Measurements from ENCODE around the gene SPINT4.
A peak's percentile ranks its signal among the peaks of the same experiment; 100 is the strongest.
"Not testable (repeated sequence)": the region's sequence is repeated elsewhere in the genome, so short reads cannot be mapped to it uniquely, and the experiment has no call there.

SPINT4 gene

GRCh38 chr20:45695496-45695895 lies 26.7 kb upstream of the SPINT4 start:
- peaks cover 16% of the 10 kb centered on the region for H3K27me3 ChIP-seq (ENCODE audit: insufficient read depth, poor library complexity, severe bottlenecking)
- H3K9me3 ChIP-seq (ENCODE audit: severe bottlenecking), result no peaks in the 10 kb centered on the region
- H3K4me1 ChIP-seq (ENCODE audit: insufficient read depth, poor library complexity, severe bottlenecking), result peaks cover 16% of the 10 kb centered on the region
- TF ChIP-seq CTCF (IDR thresholded peaks at IDR 0.05; ENCODE audit: poor library complexity, severe bottlenecking), result no peak
- DNase-seq (ENCODE audit: low spot score), result no peak
- H3K36me3 ChIP-seq (ENCODE audit: low read depth), result no peaks in the 10 kb centered on the region
- no peak overlapping the region for H3K4me3 ChIP-seq (ENCODE audit: severe bottlenecking)
- peak; percentile 66; the same call in 2 of the 3 replicates for ATAC-seq (ENCODE audit: low read depth)
- no peak overlapping the region for H3K27ac ChIP-seq (ENCODE audit: poor library complexity, severe bottlenecking)

GRCh38 chr20:45701104-45701503 lies 21.0 kb upstream of the SPINT4 start:
- H3K27me3 ChIP-seq (ENCODE audit: insufficient read depth, poor library complexity, severe bottlenecking), result peaks cover 10% of the 10 kb centered on the region
- no peak for TF ChIP-seq CTCF (IDR thresholded peaks at IDR 0.05; ENCODE audit: poor library complexity, severe bottlenecking)
- ATAC-seq (ENCODE audit: low read depth) (no peak), DNase-seq (ENCODE audit: low spot score) (no peak)
- no peak overlapping the region for H3K27ac ChIP-seq (ENCODE audit: poor library complexity, severe bottlenecking)
- H3K9me3 ChIP-seq (ENCODE audit: severe bottlenecking), result no peaks in the 10 kb centered on the region
- H3K4me3 ChIP-seq (ENCODE audit: severe bottlenecking), result no peak overlapping the region
- no peaks in the 10 kb centered on the region for H3K36me3 ChIP-seq (ENCODE audit: low read depth)
- H3K4me1 ChIP-seq (ENCODE audit: insufficient read depth, poor library complexity, severe bottlenecking), result peaks cover 6% of the 10 kb centered on the region

- no peaks in the 10 kb centered on the region for H3K9me3 ChIP-seq (ENCODE audit: severe bottlenecking)
- DNase-seq (ENCODE audit: low spot score) (no peak), ATAC-seq (ENCODE audit: low read depth) (no peak; the same call in 2 of the 3 replicates)
- TF ChIP-seq CTCF (IDR thresholded peaks at IDR 0.05; ENCODE audit: poor library complexity, severe bottlenecking), result no peak
- H3K27me3 ChIP-seq (ENCODE audit: insufficient read depth, poor library complexity, severe bottlenecking), result peaks cover 10% of the 10 kb centered on the region
- peaks cover 1% of the 10 kb centered on the region for H3K4me1 ChIP-seq (ENCODE audit: insufficient read depth, poor library complexity, severe bottlenecking)
- H3K4me3 ChIP-seq (ENCODE audit: severe bottlenecking), result no peak within 1 kb of the TSS
- no peaks in the 10 kb centered on the region for H3K36me3 ChIP-seq (ENCODE audit: low read depth)
- H3K27ac ChIP-seq (ENCODE audit: poor library complexity, severe bottlenecking), result no peak within 1 kb of the TSS
These were observed 20.3 kb upstream of the SPINT4 start, which contains the start of gene WFDC13 for GRCh38 chr20:45701873-45702272. TSS of gene WFDC13 (plus strand) at chr20:45702038. CDS start at chr20:45702124, 86 bp downstream.

- H3K4me1 ChIP-seq (ENCODE audit: insufficient read depth, poor library complexity, severe bottlenecking), result no peaks in the 10 kb centered on the region
- H3K9me3 ChIP-seq (ENCODE audit: severe bottlenecking), result no peaks in the 10 kb centered on the region
- H3K36me3 ChIP-seq (ENCODE audit: low read depth), result no peaks in the 10 kb centered on the region
- DNase-seq (ENCODE audit: low spot score) (no peak), ATAC-seq (ENCODE audit: low read depth) (peak; percentile 46)
- no peak for TF ChIP-seq CTCF (IDR thresholded peaks at IDR 0.05; ENCODE audit: poor library complexity, severe bottlenecking)
- no peak within 1 kb of the TSS for H3K27ac ChIP-seq (ENCODE audit: poor library complexity, severe bottlenecking)
- peaks cover 23% of the 10 kb centered on the region for H3K27me3 ChIP-seq (ENCODE audit: insufficient read depth, poor library complexity, severe bottlenecking)
- no peak within 1 kb of the TSS for H3K4me3 ChIP-seq (ENCODE audit: severe bottlenecking)
These were observed 17.0 kb upstream of the SPINT4 start, which contains the start of gene WFDC10B for GRCh38 chr20:45704969-45705637. TSS of gene WFDC10B (minus strand) at chr20:45705019. CDS start at chr20:45685992, 19,027 bp downstream.

- ATAC-seq (ENCODE audit: low read depth); H3K36me3 ChIP-seq (ENCODE audit: low read depth); H3K27ac ChIP-seq (ENCODE audit: poor library complexity, severe bottlenecking); H3K9me3 ChIP-seq (ENCODE audit: severe bottlenecking); H3K4me3 ChIP-seq (ENCODE audit: severe bottlenecking); DNase-seq (ENCODE audit: low spot score); H3K4me1 ChIP-seq (ENCODE audit: insufficient read depth, poor library complexity, severe bottlenecking): not testable (repeated sequence)
- H3K27me3 ChIP-seq (ENCODE audit: insufficient read depth, poor library complexity, severe bottlenecking), result peaks cover 36% of the 10 kb centered on the region
These were observed 5.9 kb upstream of the SPINT4 start for GRCh38 chr20:45716141-45716688.
